Loucy (cell line): ENCODE measurements around the gene TGFBR3.

ENCODE experiments used
- H2AFZ ChIP-seq: fragments of 200-600 bp; sonication (generic); 2 replicates; pipeline ENCODE4 v1.6.0; 2016; ENCODE audit warnings: antibody characterized with exemption, mild to moderate bottlenecking, low read length, moderate library complexity
- H3F3A ChIP-seq: fragments of 200-600 bp; 2 replicates; pipeline ENCODE4 v1.6.0; 2016; ENCODE audit warnings: antibody characterized with exemption, low read depth, mild to moderate bottlenecking
- H3K27me3 ChIP-seq: fragments of 200-600 bp; sonication (generic); 2 replicates; pipeline ENCODE4 v1.6.1; 2014; ENCODE audit warnings: low read length, mild to moderate bottlenecking; ENCODE audit not compliant: insufficient read depth, poor library complexity, severe bottlenecking
- H3K36me3 ChIP-seq: fragments of 200-600 bp; sonication (generic); 2 replicates; pipeline ENCODE4 v1.6.1; 2016; ENCODE audit warnings: low read length; ENCODE audit not compliant: insufficient read depth
- H3K4me1 ChIP-seq: fragments of 200-600 bp; sonication (generic); 2 replicates; pipeline ENCODE4 v1.5.1; 2014; ENCODE audit warnings: low read length, mild to moderate bottlenecking; ENCODE audit not compliant: insufficient read depth, poor library complexity, severe bottlenecking
- H3K4me2 ChIP-seq: fragments of 200-600 bp; sonication (generic); 2 replicates; pipeline ENCODE4 v1.6.0; 2014; ENCODE audit warnings: antibody characterized with exemption, low read length, low read depth, mild to moderate bottlenecking; ENCODE audit not compliant: poor library complexity, severe bottlenecking
- H3K4me3 ChIP-seq: fragments of 200-600 bp; sonication (generic); 2 replicates; pipeline ENCODE4 v1.5.1; 2014; ENCODE audit warnings: low read length, mild to moderate bottlenecking, mixed read lengths; ENCODE audit not compliant: poor library complexity, severe bottlenecking
- H3K79me2 ChIP-seq: fragments of 200-600 bp; sonication (generic); 2 replicates; pipeline ENCODE4 v1.6.1; 2014; ENCODE audit warnings: low read length; ENCODE audit not compliant: insufficient read depth
- H3K9ac ChIP-seq: fragments of 200-600 bp; sonication (generic); 2 replicates; pipeline ENCODE4 v1.6.0; 2014; ENCODE audit warnings: mild to moderate bottlenecking, low read depth, low read length, moderate library complexity; ENCODE audit not compliant: poor library complexity, severe bottlenecking
- H3K9me2 ChIP-seq: fragments of 200-600 bp; sonication (generic); replicated peaks from 2 replicates; pipeline ENCODE4 v1.6.1; 2016; ENCODE audit warnings: low read depth, low read length, mixed read lengths
- H3K9me3 ChIP-seq: fragments of 200-600 bp; sonication (generic); 2 replicates; pipeline ENCODE4 v1.6.1; 2014; ENCODE audit warnings: mild to moderate bottlenecking, antibody characterized with exemption, low read length, low read depth; ENCODE audit not compliant: insufficient read depth
- H4K20me1 ChIP-seq: fragments of 200-600 bp; sonication (generic); 2 replicates; pipeline ENCODE4 v1.6.0; 2014; ENCODE audit warnings: antibody characterized with exemption, low read length, mild to moderate bottlenecking; ENCODE audit not compliant: insufficient read depth, poor library complexity, severe bottlenecking
- CTCF ChIP-seq: fragments of 200-600 bp; sonication (generic); conservative IDR thresholded peaks from 2 replicates; pipeline ENCODE4 v1.5.1; 2014; ENCODE audit warnings: mild to moderate bottlenecking, antibody characterized with exemption, low read length
- EZH2phosphoT487 ChIP-seq: fragments of 200-600 bp; IDR thresholded peaks from 2 replicates; pipeline ENCODE4 v1.6.1; 2018; ENCODE audit warnings: antibody characterized with exemption, mild to moderate bottlenecking, moderate library complexity, borderline replicate concordance

Gene TGFBR3

DNA sequence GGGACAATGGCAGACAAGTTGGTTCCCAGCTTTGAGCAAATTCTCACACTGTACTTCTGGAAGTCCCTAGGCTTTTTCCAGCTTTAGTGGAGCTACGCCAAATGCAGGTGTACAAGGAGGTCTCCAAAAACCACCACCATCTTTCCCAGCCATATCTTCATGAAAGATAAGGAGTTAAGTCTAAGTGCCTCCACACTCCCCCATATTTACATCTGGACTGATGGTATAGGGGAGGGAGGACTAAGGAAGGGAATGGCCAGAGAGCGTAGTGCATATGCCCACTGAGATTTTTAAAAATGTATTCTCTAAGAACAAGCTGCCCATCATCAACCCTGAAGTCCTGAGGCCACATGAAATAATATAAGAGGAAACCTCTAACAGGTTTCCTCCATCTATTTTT, 161.3 kb downstream of the TGFBR3 start:
- Histone ChIP-seq H4K20me1 (no peaks in the 10 kb centered on the region), H3K9me2 (no peaks in the 10 kb centered on the region), H3K9me3 (no peaks in the 10 kb centered on the region), H2AFZ (no peak overlapping the region), H3K4me2 (no peak overlapping the region), H3K4me1 (no peaks in the 10 kb centered on the region), H3K27me3 (no peaks in the 10 kb centered on the region), H3K9ac (no peak overlapping the region), H3F3A (no peaks in the 10 kb centered on the region), H3K36me3 (no peaks in the 10 kb centered on the region), H3K4me3 (no peak overlapping the region), H3K79me2 (no peaks in the 10 kb centered on the region)
- no peak for TF ChIP-seq EZH2phosphoT487
- no peak for TF ChIP-seq CTCF

DNA sequence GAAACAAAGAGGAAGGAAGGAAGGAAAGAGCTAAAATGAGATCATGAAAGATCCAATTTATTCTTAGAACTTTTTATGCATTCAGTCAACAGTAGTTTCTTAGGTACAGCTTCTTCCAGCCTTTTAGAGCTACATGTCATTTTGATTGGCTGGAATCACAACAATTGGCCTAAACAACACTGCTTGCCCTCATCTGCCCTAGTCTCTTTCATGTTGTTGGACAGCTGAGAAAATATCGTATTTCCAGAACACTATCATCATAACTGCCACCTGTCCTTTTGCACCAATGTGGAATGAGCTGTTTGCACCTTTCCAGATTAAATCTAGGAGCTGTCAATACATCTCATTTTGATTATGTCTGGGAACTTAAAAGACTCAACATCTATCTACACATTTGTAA, 161.7 kb downstream of the TGFBR3 start:
- H3K27me3 ChIP-seq: no peaks in the 10 kb centered on the region
- H4K20me1 ChIP-seq: no peaks in the 10 kb centered on the region
- H3K9me2 ChIP-seq: no peaks in the 10 kb centered on the region
- no peak overlapping the region for H3K9ac ChIP-seq
- H2AFZ ChIP-seq: no peak overlapping the region
- H3K9me3 ChIP-seq: no peaks in the 10 kb centered on the region
- no peaks in the 10 kb centered on the region for H3F3A ChIP-seq
- no peaks in the 10 kb centered on the region for H3K36me3 ChIP-seq
- TF ChIP-seq EZH2phosphoT487: no peak
- no peak for TF ChIP-seq CTCF
- no peaks in the 10 kb centered on the region for H3K4me1 ChIP-seq
- no peak overlapping the region for H3K4me3 ChIP-seq
- H3K4me2 ChIP-seq: no peak overlapping the region
- no peaks in the 10 kb centered on the region for H3K79me2 ChIP-seq

DNA sequence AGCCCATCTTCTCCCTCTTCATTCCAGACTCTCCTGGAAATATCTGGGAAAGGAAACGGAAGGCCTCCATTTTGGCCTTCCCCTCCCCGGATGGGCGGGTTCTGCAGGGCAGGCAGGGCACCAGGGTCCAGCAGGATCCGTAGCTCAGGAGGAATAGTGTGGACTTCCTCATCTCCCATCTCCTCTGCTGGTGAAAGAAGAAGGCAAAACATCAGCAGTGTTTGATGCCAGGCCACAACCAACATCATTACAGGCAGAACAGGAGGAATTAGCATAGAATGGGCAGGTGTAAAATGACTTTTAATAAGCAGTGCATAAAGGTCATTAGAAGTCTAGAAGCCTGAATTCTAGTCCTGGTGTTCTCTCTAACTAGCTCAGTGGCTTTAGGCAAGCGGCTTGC, 165.9 kb downstream of the TGFBR3 start:
- TF ChIP-seq CTCF: no peak
- H3K36me3 ChIP-seq: no peaks in the 10 kb centered on the region
- H3K9me3 ChIP-seq: no peaks in the 10 kb centered on the region
- H3K27me3 ChIP-seq: no peaks in the 10 kb centered on the region
- no peaks in the 10 kb centered on the region for H3F3A ChIP-seq
- H2AFZ ChIP-seq: no peak overlapping the region
- no peaks in the 10 kb centered on the region for H3K79me2 ChIP-seq
- H3K9me2 ChIP-seq: no peaks in the 10 kb centered on the region
- no peak overlapping the region for H3K9ac ChIP-seq
- no peak overlapping the region for H3K4me2 ChIP-seq
- H3K4me3 ChIP-seq: no peak overlapping the region
- no peaks in the 10 kb centered on the region for H3K4me1 ChIP-seq
- no peaks in the 10 kb centered on the region for H4K20me1 ChIP-seq
